Keratinocyte (primary cell): Measurements from ENCODE around the gene IRX4. TPM values are rescaled to one million over a fixed set of nuclear protein-coding genes. Genes with fewer than 3 reads are reported as not detected.

ENCODE experiments used
- DNase-seq: peaks from one replicate; pipeline ENCODE4 v3.0.0-alpha.2; 2011; ENCODE audit warnings: low read depth, missing footprints, low spot score
- FAIRE-seq: peaks from 2 replicates; lab custom pipeline; 2011; peaks lifted over from hg19 to GRCh38; lab: Jason Lieb, UNC
- H2AFZ ChIP-seq: 2 replicates; pipeline ENCODE4 v1.6.0; 2012; ENCODE audit warnings: low read length, control low read depth, inconsistent platforms; ENCODE audit not compliant: control insufficient read depth
- H3K27ac ChIP-seq: 2 replicates; pipeline ENCODE4 v1.5.1; 2011; ENCODE audit warnings: low read length; ENCODE audit not compliant: control insufficient read depth, insufficient read depth
- H3K27me3 ChIP-seq: 3 replicates; pipeline ENCODE4 v1.6.0; 2011; ENCODE audit warnings: low read length; ENCODE audit not compliant: control insufficient read depth, insufficient read depth; ENCODE audit errors: extremely low read depth
- H3K36me3 ChIP-seq, 2 experiments: 2 replicates in 1 of 2; 3 replicates in 1 of 2; pipeline ENCODE4 v1.5.1; 2011; ENCODE audit warnings: low read length in 2 of 2, mild to moderate bottlenecking in 1 of 2; ENCODE audit not compliant: control insufficient read depth in 2 of 2, insufficient read depth in 2 of 2; ENCODE audit errors: extremely low read depth in 1 of 2
- H3K4me1 ChIP-seq: 3 replicates; pipeline ENCODE4 v1.5.1; 2011; ENCODE audit warnings: low read length; ENCODE audit not compliant: control insufficient read depth, insufficient read depth; ENCODE audit errors: extremely low read depth
- H3K4me2 ChIP-seq: 3 replicates; pipeline ENCODE4 v1.6.0; 2011; ENCODE audit warnings: low read depth, low read length; ENCODE audit not compliant: control insufficient read depth, insufficient read depth; ENCODE audit errors: extremely low read depth
- H3K4me3 ChIP-seq, 3 experiments: fragments of 200-600 bp in 1 of 3; sonication (generic) in 1 of 3; 2 replicates in 2 of 3; 3 replicates in 1 of 3; pipeline ENCODE4 v1.5.1; 2011 to 2016; ENCODE audit warnings: low read length in 3 of 3, mild to moderate bottlenecking in 3 of 3, control low read depth in 2 of 3, inconsistent platforms in 1 of 3, low read depth in 1 of 3, mixed read lengths in 1 of 3, mixed run types in 1 of 3, moderate library complexity in 1 of 3; ENCODE audit not compliant: control insufficient read depth in 2 of 3, insufficient read depth in 2 of 3; ENCODE audit errors: extremely low read depth in 1 of 3
- H3K79me2 ChIP-seq: 2 replicates; pipeline ENCODE4 v1.6.0; 2012; ENCODE audit warnings: low read length; ENCODE audit not compliant: control insufficient read depth, insufficient read depth
- H3K9ac ChIP-seq: 3 replicates; pipeline ENCODE4 v1.6.0; 2011; ENCODE audit warnings: low read length; ENCODE audit not compliant: control insufficient read depth, insufficient read depth; ENCODE audit errors: extremely low read depth
- H3K9me1 ChIP-seq: 3 replicates; pipeline ENCODE4 v1.6.0; 2011; ENCODE audit warnings: low read length; ENCODE audit not compliant: control insufficient read depth, insufficient read depth; ENCODE audit errors: extremely low read depth
- H3K9me3 ChIP-seq: 2 replicates; pipeline ENCODE4 v1.5.1; 2012; ENCODE audit warnings: low read depth, low read length; ENCODE audit not compliant: control insufficient read depth
- H4K20me1 ChIP-seq: 3 replicates; pipeline ENCODE4 v1.6.0; 2011; ENCODE audit warnings: low read length; ENCODE audit not compliant: control insufficient read depth, insufficient read depth; ENCODE audit errors: extremely low read depth
- EZH2 ChIP-seq: IDR thresholded peaks from one replicate; pipeline ENCODE4 v1.6.1; 2012; ENCODE audit warnings: inconsistent platforms, mild to moderate bottlenecking, low read length, moderate library complexity
- dilution Hi-C: fragments of 300-500 bp; cut with MboI; formaldehyde crosslinking; loops from one replicate; pipeline ENCODE4 v1.7.0; 2020; ENCODE audit warnings: low sequenced_read_pairs; ENCODE audit not compliant: extremely low pct_ligation_motif_present
- polyA plus RNA-seq, 5 experiments: library from polyadenylated mRNA; depleted of rRNA in 3 of 5; stranded (reverse) in 3 of 5; stranded (forward) in 1 of 5; unstranded in 1 of 5; fragments of >200 nt; gene quantifications; 1 replicate in 1 of 5; 2 replicates in 3 of 5; 3 replicates in 1 of 5; pipeline versions ENCODE4 v1.2.1 to v1.2.3, GENCODE V29; 2011 to 2012; ENCODE audit warnings: missing spikeins in 2 of 5, low read depth in 1 of 5, low replicate concordance in 1 of 5
- TF ChIP-seq, protein P1 (sequence below), 3 experiments: IDR thresholded peaks in 1 of 3; conservative IDR thresholded peaks in 1 of 3; optimal IDR thresholded peaks in 1 of 3; 2 replicates in 2 of 3; 3 replicates in 1 of 3; pipeline versions ENCODE3 to v1.5.1; 2011; ENCODE audit warnings: low read length in 3 of 3, mild to moderate bottlenecking in 3 of 3, moderate library complexity in 2 of 3, control low read depth in 1 of 3, inconsistent platforms in 1 of 3; ENCODE audit not compliant: insufficient read depth in 2 of 3; ENCODE audit errors: extremely low read depth in 1 of 3

The IRX4 gene
- polyA plus RNA-seq, 1 donor (not counting 4 experiments of a cell fraction or from before 2014, with no cell fraction given): 18.2 TPM

DNA sequence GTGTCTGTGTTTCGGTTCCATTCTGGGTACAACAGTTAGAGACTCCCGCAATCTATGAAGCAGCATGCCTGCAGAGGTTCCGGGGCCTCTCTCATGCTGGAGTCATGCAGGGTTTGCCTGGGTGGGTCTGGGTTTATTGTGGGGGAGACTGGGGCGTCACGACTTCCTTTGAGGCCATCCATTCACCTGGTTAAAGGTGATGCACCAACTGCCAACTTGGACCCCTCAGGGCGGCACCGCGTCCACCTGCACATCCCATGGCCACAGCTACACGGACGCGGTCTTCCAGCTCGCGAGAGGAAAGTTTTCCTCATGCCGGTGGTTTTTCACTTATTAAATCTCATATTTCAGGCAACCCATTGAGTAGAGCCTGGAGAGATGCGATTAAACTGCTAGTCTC is 30.9 kb upstream of the IRX4 start:
- Histone ChIP-seq H3K4me2 (no peak overlapping the region), H3K27me3 (no peaks in the 10 kb centered on the region), H3K27ac (no peak overlapping the region), H2AFZ (no peak overlapping the region), H3K36me3 (no peaks in the 10 kb centered on the region), H3K4me3 (no peak overlapping the region), H3K9ac (no peak overlapping the region), H3K9me3 (no peaks in the 10 kb centered on the region), H4K20me1 (no peaks in the 10 kb centered on the region), H3K9me1 (no peaks in the 10 kb centered on the region), H3K4me1 (no peaks in the 10 kb centered on the region), H3K79me2 (no peaks in the 10 kb centered on the region)
- no peak for TF ChIP-seq EZH2
- TF ChIP-seq, protein P1, sequence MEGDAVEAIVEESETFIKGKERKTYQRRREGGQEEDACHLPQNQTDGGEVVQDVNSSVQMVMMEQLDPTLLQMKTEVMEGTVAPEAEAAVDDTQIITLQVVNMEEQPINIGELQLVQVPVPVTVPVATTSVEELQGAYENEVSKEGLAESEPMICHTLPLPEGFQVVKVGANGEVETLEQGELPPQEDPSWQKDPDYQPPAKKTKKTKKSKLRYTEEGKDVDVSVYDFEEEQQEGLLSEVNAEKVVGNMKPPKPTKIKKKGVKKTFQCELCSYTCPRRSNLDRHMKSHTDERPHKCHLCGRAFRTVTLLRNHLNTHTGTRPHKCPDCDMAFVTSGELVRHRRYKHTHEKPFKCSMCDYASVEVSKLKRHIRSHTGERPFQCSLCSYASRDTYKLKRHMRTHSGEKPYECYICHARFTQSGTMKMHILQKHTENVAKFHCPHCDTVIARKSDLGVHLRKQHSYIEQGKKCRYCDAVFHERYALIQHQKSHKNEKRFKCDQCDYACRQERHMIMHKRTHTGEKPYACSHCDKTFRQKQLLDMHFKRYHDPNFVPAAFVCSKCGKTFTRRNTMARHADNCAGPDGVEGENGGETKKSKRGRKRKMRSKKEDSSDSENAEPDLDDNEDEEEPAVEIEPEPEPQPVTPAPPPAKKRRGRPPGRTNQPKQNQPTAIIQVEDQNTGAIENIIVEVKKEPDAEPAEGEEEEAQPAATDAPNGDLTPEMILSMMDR (optimal IDR thresholded peaks at IDR 0.05 in 1 of 3, IDR thresholded peaks at IDR 0.05 in 1 of 3, conservative IDR thresholded peaks at IDR 0.05 in 1 of 3; ENCODE audit: extremely low read depth in 1 of 3, insufficient read depth in 2 of 3, low read length in 3 of 3): no peak
- FAIRE-seq (no peak), DNase-seq (no peak)
- dilution Hi-C loops: no loop called here

DNA sequence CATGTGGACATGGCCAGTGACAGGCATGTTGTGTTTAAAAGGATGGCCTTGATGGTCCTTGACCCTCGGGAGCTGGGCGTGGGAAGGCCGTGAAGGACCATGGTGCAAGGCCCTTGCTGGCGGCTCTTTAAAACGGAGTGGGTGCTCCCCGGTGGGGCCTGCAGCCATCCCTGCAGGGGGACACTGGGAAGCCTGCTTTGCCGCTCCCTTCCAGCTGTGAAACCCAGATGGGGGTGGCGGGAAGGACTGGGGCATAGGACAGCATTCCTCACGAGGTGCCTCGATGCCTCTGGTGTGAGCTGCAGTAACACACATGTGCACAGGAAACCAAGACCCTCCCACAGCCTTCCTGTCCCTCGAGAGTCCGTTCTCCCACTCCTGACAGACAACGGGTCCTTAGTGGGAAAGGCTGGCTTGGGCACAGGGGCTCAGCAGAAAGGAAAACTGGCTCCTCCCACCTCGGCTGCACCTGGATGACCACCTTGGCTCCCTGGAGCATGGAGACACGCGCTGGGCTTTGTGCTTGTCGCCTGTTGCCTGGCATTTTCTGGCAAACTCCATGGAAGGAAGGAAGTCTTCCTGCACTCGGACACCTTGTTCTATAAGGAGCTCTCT is 30.3 kb upstream of the IRX4 start:
- Histone ChIP-seq H3K36me3 (no peaks in the 10 kb centered on the region), H3K79me2 (no peaks in the 10 kb centered on the region), H3K4me1 (no peaks in the 10 kb centered on the region), H2AFZ (no peak overlapping the region), H4K20me1 (no peaks in the 10 kb centered on the region), H3K9me3 (no peaks in the 10 kb centered on the region), H3K9ac (no peak overlapping the region), H3K27me3 (no peaks in the 10 kb centered on the region), H3K4me2 (no peak overlapping the region), H3K9me1 (no peaks in the 10 kb centered on the region), H3K4me3 (no peak overlapping the region), H3K27ac (no peak overlapping the region)
- DNase-seq: no peak
- FAIRE-seq: no peak
- TF ChIP-seq, protein P1 (optimal IDR thresholded peaks at IDR 0.05 in 1 of 3, IDR thresholded peaks at IDR 0.05 in 1 of 3, conservative IDR thresholded peaks at IDR 0.05 in 1 of 3; ENCODE audit: extremely low read depth in 1 of 3, insufficient read depth in 2 of 3, low read length in 3 of 3): no peak
- no peak for TF ChIP-seq EZH2
- dilution Hi-C loops: no loop called here
